Stimulated activated CD8-positive, alpha-beta memory T cell treated with anti-CD3 and anti-CD28 coated beads, Interleukin-4, amount 100 ng/mL, for 4 hours (primary cell): ENCODE data around the gene TSPYL2.

Source experiments
- DNase-seq, 2 donors: peaks; one replicate each; pipeline ENCODE4 v3.0.0-alpha.2; 2020; ENCODE audit warnings: low read depth in 2 of 2, low spot score in 1 of 2

The TSPYL2 gene

DNA sequence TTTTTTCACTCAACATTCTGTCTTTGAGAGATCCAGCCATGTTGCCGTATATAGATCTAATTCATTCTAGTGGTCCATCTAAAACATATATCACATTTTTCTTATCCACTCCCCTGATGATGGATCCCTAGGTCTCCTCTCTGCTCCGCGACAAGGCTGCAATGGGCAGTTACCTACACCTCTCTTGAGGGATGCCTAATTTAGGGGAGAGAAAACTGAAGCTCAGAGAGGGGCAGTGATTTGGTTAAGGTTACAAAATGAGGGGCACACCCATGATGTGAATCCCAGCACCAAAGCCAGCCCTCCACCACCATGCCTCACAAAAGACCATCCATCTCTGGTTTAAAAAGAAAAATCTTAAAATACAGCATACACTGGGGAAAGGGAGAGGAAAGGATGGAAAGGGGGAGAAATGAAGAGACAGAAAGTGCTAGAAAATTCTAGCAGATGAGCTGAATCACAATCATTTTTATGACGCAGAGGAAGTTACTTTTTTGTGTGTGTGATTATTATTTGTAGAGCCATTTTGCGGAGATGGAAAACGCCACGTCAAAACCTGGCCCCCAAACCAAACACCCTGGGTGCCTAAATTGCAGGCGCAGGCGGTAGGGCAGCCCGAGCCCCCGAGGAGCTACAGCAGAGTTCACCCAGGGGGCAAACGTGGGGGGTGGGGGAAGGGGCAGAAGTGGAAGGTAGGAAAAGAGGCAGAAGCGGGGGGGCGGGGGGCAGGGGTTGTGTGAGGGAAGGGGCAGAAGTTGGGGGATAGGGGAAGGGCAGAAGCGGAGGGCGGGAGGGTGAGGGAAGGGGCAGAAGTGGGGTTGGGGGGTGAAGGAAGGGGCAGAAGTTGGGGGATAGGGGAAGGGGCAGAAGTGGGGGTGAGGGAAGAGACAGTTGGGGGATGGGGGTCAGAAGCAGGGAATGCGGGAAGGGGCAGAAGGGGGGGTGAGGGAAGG, 1.3 kb upstream of the TSPYL2 start:
- DNase-seq = no peak

DNA sequence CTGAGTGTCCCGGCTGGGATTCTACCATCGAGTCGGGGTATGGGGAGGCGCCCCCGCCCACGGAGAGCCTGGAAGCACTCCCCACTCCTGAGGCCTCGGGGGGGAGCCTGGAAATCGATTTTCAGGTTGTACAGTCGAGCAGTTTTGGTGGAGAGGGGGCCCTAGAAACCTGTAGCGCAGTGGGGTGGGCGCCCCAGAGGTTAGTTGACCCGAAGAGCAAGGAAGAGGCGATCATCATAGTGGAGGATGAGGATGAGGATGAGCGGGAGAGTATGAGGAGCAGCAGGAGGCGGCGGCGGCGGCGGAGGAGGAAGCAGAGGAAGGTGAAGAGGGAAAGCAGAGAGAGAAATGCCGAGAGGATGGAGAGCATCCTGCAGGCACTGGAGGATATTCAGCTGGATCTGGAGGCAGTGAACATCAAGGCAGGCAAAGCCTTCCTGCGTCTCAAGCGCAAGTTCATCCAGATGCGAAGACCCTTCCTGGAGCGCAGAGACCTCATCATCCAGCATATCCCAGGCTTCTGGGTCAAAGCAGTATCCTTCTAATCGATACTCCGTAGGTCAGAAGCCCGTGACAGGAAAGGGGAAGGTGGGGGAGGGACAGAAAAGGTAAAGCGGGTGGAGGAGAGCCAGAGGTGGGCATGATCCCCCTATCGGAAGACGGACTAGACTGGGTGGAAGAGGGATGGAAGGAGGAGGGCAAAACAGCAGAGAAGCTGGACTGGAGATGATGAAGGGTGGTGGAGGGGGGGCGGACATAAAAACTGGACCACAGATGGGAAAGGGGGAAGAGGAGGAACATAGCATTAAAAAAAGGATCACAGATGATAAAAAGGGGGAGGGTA, 828 bp downstream of the TSPYL2 start:
- DNase-seq = no peak

DNA sequence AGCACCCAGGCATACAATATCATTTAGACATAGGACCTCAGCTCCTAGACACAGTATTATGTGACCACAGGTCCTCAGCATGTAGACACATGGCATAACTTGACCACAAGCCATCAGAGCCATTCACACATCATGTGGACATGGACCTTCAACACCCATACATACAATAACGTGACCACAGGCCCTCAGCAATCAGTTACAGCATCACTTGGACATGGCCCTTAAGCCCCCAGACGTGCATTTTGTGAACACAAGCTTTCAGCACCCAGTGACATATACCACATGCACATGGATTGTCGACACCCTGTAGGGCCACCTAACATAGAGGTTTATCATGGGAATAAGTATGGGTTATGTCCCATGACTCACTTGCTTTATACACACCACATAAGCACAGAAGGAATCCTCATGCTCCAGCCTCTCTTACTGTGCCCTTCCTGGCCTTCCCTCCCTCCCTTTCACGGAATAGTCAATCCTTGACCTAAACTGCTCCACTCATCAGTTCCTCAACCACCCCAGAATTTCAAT, 1.9 kb downstream of the TSPYL2 start:
- DNase-seq = no peak

DNA sequence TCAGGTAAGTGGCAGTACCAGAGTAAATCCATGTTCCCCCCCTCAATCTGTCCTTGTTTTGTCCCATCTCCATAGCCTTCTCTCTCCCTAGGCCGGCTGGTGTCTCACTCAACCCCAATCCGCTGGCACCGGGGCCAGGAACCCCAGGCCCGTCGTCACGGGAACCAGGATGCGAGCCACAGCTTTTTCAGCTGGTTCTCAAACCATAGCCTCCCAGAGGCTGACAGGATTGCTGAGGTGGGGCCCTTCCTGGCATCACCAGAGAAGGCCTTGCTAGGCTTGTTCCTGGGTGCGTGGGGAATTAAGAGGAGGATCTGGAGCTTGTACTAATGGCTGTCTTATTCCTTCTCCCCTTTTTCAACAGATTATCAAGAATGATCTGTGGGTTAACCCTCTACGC, 2.7 kb downstream of the TSPYL2 start:
- no peak for DNase-seq

DNA sequence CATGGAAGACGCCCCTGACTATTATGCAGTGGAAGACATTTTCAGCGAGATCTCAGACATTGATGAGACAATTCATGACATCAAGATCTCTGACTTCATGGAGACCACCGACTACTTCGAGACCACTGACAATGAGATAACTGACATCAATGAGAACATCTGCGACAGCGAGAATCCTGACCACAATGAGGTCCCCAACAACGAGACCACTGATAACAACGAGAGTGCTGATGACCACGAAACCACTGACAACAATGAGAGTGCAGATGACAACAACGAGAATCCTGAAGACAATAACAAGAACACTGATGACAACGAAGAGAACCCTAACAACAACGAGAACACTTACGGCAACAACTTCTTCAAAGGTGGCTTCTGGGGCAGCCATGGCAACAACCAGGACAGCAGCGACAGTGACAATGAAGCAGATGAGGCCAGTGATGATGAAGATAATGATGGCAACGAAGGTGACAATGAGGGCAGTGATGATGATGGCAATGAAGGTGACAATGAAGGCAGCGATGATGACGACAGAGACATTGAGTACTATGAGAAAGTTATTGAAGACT, 3.6 kb downstream of the TSPYL2 start:
- DNase-seq = no peak

DNA sequence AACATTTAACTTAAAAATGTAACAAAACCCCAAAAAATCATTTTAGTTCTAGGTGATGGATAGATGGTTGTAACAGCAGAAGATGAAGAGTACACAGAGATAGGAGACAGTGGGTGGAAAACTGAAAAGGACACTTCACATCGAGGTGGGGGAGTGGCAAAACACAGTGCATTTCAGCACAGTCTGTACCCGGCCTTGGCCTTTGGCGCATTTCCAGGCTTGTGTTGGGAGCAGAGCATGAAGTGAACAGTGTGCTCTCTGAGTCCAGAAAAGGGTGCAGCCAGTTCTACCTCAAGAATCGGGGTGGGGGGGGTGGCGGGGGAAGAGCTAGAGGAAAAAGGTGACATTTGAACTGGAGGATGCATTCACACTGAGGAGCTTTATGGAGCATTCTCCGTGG, 4.3 kb downstream of the TSPYL2 start:
- no peak for DNase-seq

DNA sequence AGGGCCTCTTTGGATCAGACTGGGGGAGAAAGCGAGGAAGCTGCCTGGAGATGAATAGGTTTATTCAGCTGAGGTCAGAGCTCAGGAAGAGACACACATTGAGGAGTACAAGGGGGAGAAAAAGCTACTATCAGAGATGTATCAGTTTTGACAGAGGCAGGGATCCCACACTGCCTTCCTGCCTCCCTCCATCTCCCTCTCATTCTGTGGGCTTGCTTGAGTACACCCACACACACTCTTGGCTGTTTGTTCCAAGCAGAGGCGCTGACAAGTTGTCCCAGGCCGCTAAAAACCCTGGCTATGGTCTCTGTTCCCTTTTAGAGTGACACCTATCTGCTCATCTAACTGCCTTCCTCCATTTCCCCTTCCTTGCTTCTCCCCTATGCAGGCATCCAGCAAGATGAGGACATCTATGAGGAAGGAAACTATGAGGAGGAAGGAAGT, 5.2 kb downstream of the TSPYL2 start:
- DNase-seq = no peak

DNA sequence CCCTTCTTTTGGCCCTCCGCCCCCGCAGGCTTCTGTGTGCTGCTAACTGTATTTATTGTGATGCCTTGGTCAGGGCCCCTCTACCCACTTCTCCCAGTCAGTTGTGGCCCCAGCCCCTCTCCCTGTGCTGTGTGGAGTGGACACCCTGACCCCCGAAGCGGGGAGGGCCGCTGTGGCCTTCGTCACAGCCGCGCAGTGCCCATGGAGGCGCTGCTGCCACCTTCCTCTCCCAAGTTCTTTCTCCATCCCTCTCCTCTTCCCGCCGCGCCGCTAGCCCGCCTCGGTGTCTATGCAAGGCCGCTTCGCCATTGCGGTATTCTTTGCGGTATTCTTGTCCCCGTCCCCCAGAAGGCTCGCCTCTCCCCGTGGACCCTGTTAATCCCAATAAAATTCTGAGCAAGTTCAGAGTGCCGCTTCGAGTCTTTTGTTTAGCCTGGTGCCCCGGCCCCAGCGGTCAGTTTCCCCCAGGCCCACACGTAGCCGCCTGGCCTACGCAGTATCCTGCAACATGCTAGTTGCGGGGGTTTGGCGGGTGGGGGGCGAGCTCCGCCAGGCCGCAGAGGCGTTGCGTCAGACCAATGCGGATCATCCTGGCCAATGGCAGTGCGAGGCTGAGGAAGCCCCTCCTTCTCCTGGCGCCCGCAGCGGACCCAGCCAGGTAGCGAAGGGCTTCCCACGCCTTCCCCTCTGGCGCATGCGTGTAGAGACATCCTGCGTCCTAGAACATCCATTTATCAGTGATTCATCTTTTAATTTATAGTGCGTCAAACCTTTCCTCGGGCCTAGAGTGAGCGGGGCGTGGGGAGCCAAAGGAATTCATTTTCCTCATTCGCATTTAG, 6.2 kb downstream of the TSPYL2 start:
- peak; percentile 47 to 75 for DNase-seq

DNA sequence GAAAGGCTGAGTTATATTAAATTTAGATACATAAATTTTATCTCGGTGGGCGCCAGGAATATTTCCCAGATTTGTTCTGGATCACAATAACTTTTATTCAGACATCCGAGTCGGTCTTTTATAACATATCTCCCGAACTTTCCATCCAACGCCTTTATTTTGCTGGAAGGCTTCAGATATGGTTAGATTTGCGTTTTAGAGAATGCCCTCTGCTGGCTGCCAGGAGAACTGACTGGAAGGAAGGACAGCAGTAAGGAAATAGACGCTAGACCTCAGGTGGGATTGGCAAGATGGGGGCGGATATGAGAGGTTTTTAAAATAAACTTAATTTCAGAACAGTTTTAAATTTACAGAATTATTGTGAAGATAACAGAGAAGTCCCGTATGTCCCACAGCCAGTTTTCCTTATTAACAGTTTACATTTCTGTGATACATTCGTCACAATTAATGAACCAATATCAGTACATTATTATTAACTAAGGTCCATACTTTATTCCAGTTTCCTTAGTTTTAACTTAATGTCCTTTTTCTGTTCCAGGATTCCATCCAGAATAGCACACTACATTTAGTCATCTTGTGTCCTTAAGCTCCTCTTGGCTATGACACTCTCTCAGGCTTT, 7.2 kb downstream of the TSPYL2 start:
- no peak for DNase-seq

DNA sequence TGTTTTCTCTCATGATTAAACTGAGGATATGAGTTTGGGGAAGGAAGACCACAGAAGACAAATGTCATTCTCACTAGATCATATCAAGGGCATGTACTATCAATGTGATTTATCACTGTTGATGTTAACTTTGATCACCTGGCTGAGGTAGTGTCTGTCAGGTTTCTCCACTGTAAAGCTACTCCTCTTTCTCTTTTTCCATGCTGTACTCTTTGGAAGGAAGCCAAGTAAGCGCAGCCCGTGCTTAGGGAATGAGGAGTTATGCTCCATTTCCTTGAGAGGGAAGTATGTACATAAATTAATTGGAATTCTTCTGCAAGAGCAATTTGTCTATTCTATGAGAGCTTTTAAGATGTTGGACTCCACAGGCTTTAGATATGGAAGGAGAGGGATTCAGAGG, 7.8 kb downstream of the TSPYL2 start:
- DNase-seq = no peak

DNA sequence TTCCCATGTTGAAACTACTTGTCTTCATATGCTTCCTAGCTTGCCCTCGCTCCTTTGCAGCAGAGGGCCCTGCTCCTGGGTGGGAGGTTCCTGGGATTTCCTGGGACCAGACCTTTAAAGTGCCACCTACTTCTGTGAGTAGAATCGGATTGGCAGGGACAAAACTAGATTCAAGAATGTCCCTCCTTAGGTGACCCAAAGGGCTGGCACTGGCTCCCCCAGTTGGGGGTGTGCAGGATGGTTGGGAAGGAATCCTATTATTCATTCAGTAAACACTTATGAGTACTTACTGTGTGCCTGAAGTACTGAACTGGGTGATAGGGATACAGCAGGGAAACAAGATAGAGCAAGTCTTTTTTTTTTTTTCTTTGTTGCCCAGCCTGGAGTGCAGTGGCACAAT, 9.2 kb downstream of the TSPYL2 start:
- DNase-seq = no peak

DNA sequence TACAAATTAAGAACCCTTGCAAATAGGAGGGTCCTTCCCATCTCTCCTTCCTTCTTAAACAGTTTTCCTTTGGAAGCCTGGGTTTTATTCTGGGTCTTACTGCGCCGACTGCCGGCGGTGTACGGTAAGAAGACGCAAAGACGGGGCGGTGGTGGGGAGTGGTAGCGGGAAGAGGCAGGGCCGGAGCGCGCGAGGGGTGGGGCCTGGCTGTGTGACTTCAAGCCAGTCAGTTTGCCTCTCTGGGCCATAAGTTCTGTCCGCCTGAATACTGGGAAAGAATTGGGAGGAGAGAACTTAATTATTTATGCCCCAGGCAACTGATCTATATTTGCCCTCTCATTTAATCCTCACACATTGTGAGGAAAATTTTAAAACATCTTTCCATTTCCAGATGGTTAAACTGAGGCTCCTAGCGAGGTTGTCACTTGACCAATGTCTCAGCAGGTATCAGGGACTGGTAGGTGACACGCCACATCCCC, 11.0 kb downstream of the TSPYL2 start:
- DNase-seq = peak in 1 of 2 donors; percentile 37

DNA sequence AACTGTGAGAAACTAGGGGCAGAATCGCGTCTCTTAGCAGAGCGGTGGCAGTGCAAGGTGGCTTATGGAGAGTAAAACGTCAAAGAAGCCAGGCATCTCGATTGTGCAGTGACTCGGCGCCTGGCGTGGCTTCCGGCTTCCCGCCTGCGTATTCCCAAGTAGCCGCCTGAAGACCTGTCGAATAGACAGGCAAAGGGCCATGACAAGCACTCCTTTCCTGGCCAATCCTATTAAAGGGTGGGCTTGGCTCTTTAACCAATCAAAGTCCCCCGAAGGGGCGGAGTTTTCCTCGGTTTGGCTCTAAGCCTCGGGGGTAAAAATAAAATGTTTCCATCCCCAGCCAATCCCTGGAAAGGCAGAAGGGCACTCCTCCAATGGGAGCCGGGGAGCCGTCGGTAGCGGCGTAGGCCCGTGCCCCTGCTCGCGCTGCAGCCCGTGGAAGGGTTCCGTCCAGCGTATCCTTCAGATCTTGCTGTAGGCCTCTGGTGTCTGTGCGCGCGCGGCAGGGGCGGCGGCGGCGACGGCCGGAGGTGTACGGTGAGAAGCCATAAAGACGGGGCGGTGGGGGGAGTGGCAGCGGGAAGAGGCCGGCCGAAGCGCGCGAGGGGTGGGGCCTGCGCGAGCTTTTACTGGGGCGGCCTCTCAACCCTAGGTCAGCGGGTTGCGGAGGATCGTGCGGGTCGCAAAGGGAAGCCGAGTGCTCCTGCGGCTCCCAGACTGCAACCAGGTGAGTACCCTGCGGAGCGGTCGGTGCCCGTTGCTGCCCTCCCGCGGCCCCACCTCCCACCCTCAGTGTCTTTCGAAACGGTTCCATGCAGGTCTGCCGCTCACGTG, 11.8 kb downstream of the TSPYL2 start, which contains the start of gene KANTR:
Gene KANTR, plus strand, starts transcription at position 395 of the 834 bp plus-strand sequence. CDS start 30,131 bp downstream, outside the sequence.
- peak in 1 of 2 donors; percentile 63 for DNase-seq

DNA sequence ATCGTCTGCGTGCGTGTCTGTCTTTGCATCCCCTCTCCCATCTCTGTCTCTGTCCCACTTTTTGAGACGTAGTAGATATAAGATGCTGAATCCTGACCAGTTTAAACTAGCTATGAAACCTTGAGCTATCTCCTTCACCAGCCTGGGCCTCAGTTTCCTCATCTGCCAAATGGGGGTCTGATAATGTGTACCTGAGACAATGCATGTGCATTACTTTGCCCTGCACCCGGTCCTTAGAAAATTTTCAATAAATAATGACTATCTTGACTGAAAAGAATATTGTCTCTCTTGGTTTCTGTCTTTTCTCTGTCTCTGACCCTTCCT, 12.4 kb downstream of the TSPYL2 start:
- DNase-seq = no peak

DNA sequence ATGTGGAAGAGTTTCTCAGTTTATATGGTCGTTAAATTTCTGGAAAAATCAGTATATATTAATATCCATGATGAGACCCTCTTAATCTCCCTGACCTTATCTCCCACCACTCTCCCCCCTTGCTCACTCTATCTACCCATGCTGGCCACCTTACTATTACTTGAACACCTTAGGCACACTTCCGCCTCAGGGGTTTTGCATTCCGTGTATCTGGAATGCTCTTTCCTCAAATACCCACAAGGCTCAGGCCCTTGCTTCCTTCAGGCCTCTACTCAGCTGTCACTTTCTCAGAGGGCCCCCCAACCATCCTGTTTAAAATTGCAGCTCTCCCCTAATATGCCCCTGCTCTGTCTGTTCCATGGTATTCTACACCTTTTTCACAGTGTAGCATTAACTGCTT, 13.6 kb downstream of the TSPYL2 start:
- DNase-seq = no peak

DNA sequence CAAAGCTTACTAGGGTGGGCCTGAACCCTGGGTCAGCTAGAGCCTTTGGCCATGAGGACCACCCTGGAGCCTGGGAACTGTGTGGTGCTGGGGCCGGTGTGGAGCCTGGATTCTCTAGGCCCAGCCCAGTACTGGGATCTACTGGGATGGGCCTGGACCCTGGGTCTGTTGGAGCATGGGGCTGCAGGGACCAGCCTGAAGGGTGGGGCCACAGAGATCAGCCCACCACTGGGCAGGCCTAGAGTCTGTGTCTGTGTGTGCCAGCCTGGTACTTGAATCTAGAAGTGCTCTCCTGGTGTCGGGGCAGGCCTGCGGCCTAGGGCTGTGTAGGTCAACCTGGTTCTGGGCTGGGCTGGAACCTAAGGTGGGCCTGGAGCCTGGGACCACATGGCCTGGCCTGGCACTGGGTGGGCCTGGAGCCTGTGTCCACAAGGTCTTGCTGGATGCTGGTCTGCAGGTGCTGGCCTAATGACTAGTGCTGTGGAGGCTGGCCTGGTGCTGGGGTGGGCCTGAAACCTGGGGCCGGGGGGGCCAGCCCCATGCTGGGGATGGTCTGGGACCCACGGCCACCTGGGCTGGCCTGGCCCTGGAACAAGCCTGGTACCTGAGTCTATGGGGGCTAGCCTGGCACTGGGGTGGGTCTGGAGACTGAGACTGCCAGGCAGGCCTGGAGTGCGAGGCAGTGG, 32.8 kb downstream of the TSPYL2 start:
- DNase-seq = no peak

DNA sequence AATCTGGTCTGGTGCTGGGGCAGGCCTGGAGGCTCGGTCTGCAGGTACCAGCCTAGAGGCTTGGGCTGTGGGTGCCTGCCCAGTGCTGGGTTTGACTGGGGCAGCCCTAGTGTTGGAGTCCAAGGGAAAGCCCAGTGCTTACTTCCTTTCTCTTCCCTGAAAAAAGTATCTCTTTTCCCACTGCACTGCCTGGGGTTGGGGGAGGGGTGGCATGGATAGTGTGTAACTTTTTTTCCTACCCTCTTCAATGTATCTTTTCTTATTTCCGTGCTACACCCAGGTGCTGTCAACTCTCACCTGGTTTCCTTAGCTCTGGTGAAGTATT, 33.3 kb downstream of the TSPYL2 start:
- no peak for DNase-seq

DNA sequence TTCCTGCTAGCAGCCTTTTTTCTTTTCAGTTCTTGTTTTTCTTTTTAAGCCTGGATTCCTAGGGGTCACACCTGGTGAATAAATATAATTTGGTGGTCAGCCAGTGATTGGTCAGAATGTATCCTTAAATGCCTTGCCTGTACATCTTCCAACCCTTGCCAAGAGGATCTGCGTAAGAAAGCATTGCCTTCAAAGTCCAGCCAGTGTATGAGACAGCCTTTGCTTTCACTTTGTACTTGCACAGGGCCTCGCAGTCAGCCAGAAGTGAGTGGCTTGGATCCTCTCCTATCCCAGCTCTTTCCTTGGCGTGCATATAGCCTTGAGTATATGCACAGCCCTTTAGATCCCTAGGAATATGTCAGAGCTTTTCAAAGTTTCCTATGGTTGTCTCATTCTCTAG, 33.9 kb downstream of the TSPYL2 start:
- no peak for DNase-seq

DNA sequence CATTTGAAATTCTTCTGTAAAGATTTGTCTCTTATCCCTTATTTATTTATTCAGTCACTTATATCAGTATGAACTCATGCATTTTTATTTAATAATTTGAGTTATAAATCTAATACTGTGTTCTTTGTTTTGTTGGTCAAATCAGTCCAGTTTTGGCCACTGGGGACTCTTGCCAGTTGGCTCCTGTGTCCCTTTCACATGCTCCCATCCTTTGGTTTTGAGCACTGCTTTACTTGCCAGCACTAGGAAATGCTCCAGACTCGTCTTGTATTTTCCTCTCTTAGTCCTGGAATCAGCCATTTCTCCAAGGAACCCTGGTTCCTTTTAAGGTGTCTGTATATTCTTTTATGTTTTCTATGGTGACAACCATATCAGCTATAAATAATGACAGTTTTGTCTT, 39.8 kb downstream of the TSPYL2 start:
- DNase-seq = no peak
